B cell (primary cell): ENCODE data around the gene VHLL.

Source experiments
- EZH2 ChIP-seq: IDR thresholded peaks from 2 replicates; pipeline ENCODE4 v1.6.1; 2012; ENCODE audit warnings: borderline replicate concordance, low read depth, mild to moderate bottlenecking, moderate library complexity, low read length; ENCODE audit not compliant: insufficient read depth, poor library complexity, severe bottlenecking
- TF ChIP-seq, protein P1 (sequence below): fragments of 200-600 bp; IDR thresholded peaks from one replicate; pipeline ENCODE4 v1.8.0; 2022; ENCODE audit warnings: antibody characterized with exemption, mild to moderate bottlenecking

DNA sequence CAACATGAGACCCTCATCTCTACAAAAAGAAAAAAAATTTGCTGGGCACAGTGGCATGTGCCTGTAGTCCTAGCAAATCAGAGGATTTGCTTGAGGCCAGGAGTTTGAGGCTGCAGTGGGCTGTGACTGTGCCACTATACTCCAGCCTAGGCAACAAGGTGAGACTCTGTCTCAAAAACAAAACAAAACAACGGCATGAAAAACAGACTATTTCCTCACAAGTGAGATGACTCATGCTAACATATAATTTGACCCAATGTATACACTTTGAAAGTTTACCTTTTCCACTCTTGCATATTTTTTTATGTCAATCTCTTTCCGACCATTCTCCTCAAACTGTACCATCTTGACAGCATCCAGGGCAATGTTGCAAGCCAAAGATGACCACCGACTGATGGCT lies 21.5 kb upstream of the VHLL start:
- TF ChIP-seq, protein P1, sequence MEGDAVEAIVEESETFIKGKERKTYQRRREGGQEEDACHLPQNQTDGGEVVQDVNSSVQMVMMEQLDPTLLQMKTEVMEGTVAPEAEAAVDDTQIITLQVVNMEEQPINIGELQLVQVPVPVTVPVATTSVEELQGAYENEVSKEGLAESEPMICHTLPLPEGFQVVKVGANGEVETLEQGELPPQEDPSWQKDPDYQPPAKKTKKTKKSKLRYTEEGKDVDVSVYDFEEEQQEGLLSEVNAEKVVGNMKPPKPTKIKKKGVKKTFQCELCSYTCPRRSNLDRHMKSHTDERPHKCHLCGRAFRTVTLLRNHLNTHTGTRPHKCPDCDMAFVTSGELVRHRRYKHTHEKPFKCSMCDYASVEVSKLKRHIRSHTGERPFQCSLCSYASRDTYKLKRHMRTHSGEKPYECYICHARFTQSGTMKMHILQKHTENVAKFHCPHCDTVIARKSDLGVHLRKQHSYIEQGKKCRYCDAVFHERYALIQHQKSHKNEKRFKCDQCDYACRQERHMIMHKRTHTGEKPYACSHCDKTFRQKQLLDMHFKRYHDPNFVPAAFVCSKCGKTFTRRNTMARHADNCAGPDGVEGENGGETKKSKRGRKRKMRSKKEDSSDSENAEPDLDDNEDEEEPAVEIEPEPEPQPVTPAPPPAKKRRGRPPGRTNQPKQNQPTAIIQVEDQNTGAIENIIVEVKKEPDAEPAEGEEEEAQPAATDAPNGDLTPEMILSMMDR = no peak
- no peak for TF ChIP-seq EZH2
